Endothelial cell of umbilical vein (primary cell): ENCODE measurements around the gene NGEF. TPM values are rescaled to one million over a fixed set of nuclear protein-coding genes. Genes with fewer than 3 reads are reported as not detected.

Experiments
- BruUV-seq: library from RNA; stranded (reverse); fragments of 400-500 nt; replicated peaks from 2 replicates; lab custom pipeline; 2021; lab: Mats Ljungman, UMichigan
- CTCF ChIA-PET: fragments of 300-600, 350-600 bp; sonication (Branson Sonifier 250); formaldehyde crosslinking; loops from one replicate; lab custom pipeline; 2021; ENCODE audit warnings: antibody characterized with exemption, inconsistent platforms; lab: Charles Lee
- POLR2A ChIA-PET: fragments of 300-600, 350-600 bp; sonication (Branson Sonifier 250); formaldehyde crosslinking; loops from one replicate; lab custom pipeline; 2021; ENCODE audit warnings: antibody characterized with exemption, inconsistent platforms; lab: Charles Lee
- DNase-seq: peaks from one replicate; pipeline ENCODE4 v3.0.0-alpha.2; 2011; ENCODE audit warnings: low read depth, low spot score
- FAIRE-seq: peaks from 2 replicates; lab custom pipeline; 2011; peaks lifted over from hg19 to GRCh38; lab: Jason Lieb, UNC
- H2AFZ ChIP-seq: 2 replicates; pipeline ENCODE4 v1.6.0; 2012; ENCODE audit warnings: low read depth, low read length, control low read depth, inconsistent platforms
- H3K27ac ChIP-seq: 2 replicates; pipeline ENCODE4 v1.5.1; 2011; ENCODE audit warnings: low read depth, mild to moderate bottlenecking, control low read depth, low read length, moderate library complexity; ENCODE audit not compliant: insufficient read depth
- H3K27me3 ChIP-seq, 2 experiments: 2 replicates each; pipeline versions ENCODE4 v1.6.0 to v1.6.1; 2011; ENCODE audit warnings: low read length in 2 of 2, mixed read lengths in 1 of 2; ENCODE audit not compliant: control insufficient read depth in 2 of 2, insufficient read depth in 2 of 2
- H3K36me3 ChIP-seq, 2 experiments: 2 replicates in 1 of 2; 3 replicates in 1 of 2; pipeline ENCODE4 v1.5.1; 2011; ENCODE audit warnings: low read length in 2 of 2, mild to moderate bottlenecking in 1 of 2, moderate library complexity in 1 of 2; ENCODE audit not compliant: control insufficient read depth in 2 of 2, insufficient read depth in 2 of 2; ENCODE audit errors: extremely low read depth in 1 of 2
- H3K4me1 ChIP-seq: 3 replicates; pipeline ENCODE4 v1.5.1; 2011; ENCODE audit warnings: mild to moderate bottlenecking, low read length; ENCODE audit not compliant: control insufficient read depth, insufficient read depth; ENCODE audit errors: extremely low read depth
- H3K4me2 ChIP-seq: 2 replicates; pipeline ENCODE4 v1.6.1; 2011; ENCODE audit warnings: low read length, control low read depth, mixed read lengths; ENCODE audit not compliant: insufficient read depth
- H3K4me3 ChIP-seq, 3 experiments: fragments of 200-600 bp in 1 of 3; sonication (generic), shearing (Covaris generic) in 1 of 3; replicated peaks in 1 of 3; 2 replicates each; pipeline ENCODE4 v1.5.1; 2011 to 2016; ENCODE audit warnings: control low read depth in 3 of 3, low read length in 3 of 3, mild to moderate bottlenecking in 2 of 3, inconsistent platforms in 1 of 3, low read depth in 1 of 3, moderate library complexity in 1 of 3; ENCODE audit not compliant: insufficient read depth in 1 of 3
- H3K79me2 ChIP-seq: 2 replicates; pipeline ENCODE4 v1.6.0; 2012; ENCODE audit warnings: low read length, inconsistent platforms; ENCODE audit not compliant: control insufficient read depth, insufficient read depth
- H3K9ac ChIP-seq: replicated peaks from 2 replicates; pipeline ENCODE3; 2011; ENCODE audit warnings: low read length, control low read depth; ENCODE audit not compliant: insufficient read depth; ENCODE audit errors: extremely low read depth
- H3K9me1 ChIP-seq: replicated peaks from 3 replicates; pipeline ENCODE4 v1.6.0; 2011; ENCODE audit warnings: mild to moderate bottlenecking, low read length; ENCODE audit not compliant: control insufficient read depth, insufficient read depth; ENCODE audit errors: extremely low read depth
- H3K9me3 ChIP-seq: replicated peaks from 2 replicates; pipeline ENCODE4 v1.5.1; 2012; ENCODE audit warnings: low read length, inconsistent platforms; ENCODE audit not compliant: control insufficient read depth, insufficient read depth
- H4K20me1 ChIP-seq: replicated peaks from 2 replicates; pipeline ENCODE3; 2011; ENCODE audit warnings: mild to moderate bottlenecking, low read length; ENCODE audit not compliant: control insufficient read depth, insufficient read depth; ENCODE audit errors: extremely low read depth
- EZH2 ChIP-seq: IDR thresholded peaks from 2 replicates; pipeline ENCODE4 v1.6.1; 2012; ENCODE audit warnings: borderline replicate concordance, low read depth, mild to moderate bottlenecking, moderate library complexity, low read length, inconsistent platforms; ENCODE audit not compliant: severe bottlenecking
- JUN ChIP-seq: IDR thresholded peaks from 2 replicates; pipeline ENCODE4 v1.6.1; 2011; ENCODE audit warnings: borderline replicate concordance, low read depth; ENCODE audit not compliant: insufficient read length, insufficient read depth
- MYC ChIP-seq: IDR thresholded peaks from one replicate; pipeline ENCODE4 v1.6.1; 2011; ENCODE audit warnings: mild to moderate bottlenecking, low read depth, low read length
- POLR2AphosphoS5 ChIP-seq: IDR thresholded peaks from 2 replicates; pipeline ENCODE4 v1.6.1; 2012; ENCODE audit warnings: low read depth, mild to moderate bottlenecking, control low read depth, low read length, moderate library complexity; ENCODE audit not compliant: insufficient read depth
- dilution Hi-C: fragments of 300-500 bp; cut with MboI; formaldehyde crosslinking; loops from one replicate; pipeline ENCODE4 v1.15.0; 2019; ENCODE audit warnings: low sequenced_read_pairs; ENCODE audit not compliant: extremely low pct_ligation_motif_present
- intact Hi-C: fragments of 100-400 bp; cut with micrococcal nuclease; formaldehyde crosslinking; loops from one replicate; pipeline ENCODE4 v1.10.0; 2022
- polyA plus RNA-seq, 4 experiments: library from polyadenylated mRNA; depleted of rRNA in 3 of 4; stranded (reverse) in 3 of 4; unstranded in 1 of 4; fragments of >200 nt; gene quantifications; 2 replicates each; pipeline versions ENCODE4 v1.2.1 to v1.2.3, GENCODE V29; 2011 to 2012; ENCODE audit warnings: missing spikeins in 1 of 4
- total RNA-seq: library from RNA; stranded (reverse); gene quantifications from 2 replicates; pipeline ENCODE4 v1.2.3, GENCODE V29; 2021
- TF ChIP-seq, protein P1 (sequence below), 2 donors: IDR thresholded peaks; 1 replicate in 1 of 2; 2 replicates in 1 of 2; pipeline ENCODE4 v1.5.1; 2011; ENCODE audit warnings: low read length in 2 of 2, mild to moderate bottlenecking in 2 of 2, moderate library complexity in 2 of 2, control low read depth in 1 of 2, inconsistent platforms in 1 of 2, low read depth in 1 of 2; ENCODE audit not compliant: insufficient read depth in 1 of 2; ENCODE audit errors: extremely low read depth in 1 of 2

NGEF gene
- total and polyA plus RNA-seq, 2 donors (not counting 3 experiments of a cell fraction or from before 2014, with no cell fraction given) = 0.22 to 0.41 TPM

- no peak overlapping the region for H2AFZ ChIP-seq
- no peaks in the 10 kb centered on the region for H3K36me3 ChIP-seq
- H3K9ac ChIP-seq = no peak overlapping the region
- no peaks in the 10 kb centered on the region for H3K4me1 ChIP-seq
- dilution Hi-C loops (no loop called here), intact Hi-C loops (no loop called here)
- no peaks in the 10 kb centered on the region for H3K9me1 ChIP-seq
- FAIRE-seq (no peak), DNase-seq (no peak)
- H3K27me3 ChIP-seq = peaks cover 3 to 6% of the 10 kb centered on the region in 2 experiments
- no peak for TF ChIP-seq POLR2AphosphoS5
- no peak for TF ChIP-seq JUN
- CTCF ChIA-PET = no interaction called here
- POLR2A ChIA-PET = no interaction called here
- no TSS peak for BruUV-seq
- no peaks in the 10 kb centered on the region for H4K20me1 ChIP-seq
- no peak overlapping the region for H3K4me3 ChIP-seq
- no peaks in the 10 kb centered on the region for H3K9me3 ChIP-seq
- H3K27ac ChIP-seq = no peak overlapping the region
- no peaks in the 10 kb centered on the region for H3K79me2 ChIP-seq
- no peak overlapping the region for H3K4me2 ChIP-seq
Observed at GRCh38 chr2:232941400-232941799, 71.7 kb downstream of the NGEF start.

- POLR2A ChIA-PET = no interaction called here
- H3K36me3 ChIP-seq = no peaks in the 10 kb centered on the region
- H3K9me1 ChIP-seq = no peaks in the 10 kb centered on the region
- CTCF ChIA-PET = no interaction called here
- dilution Hi-C loops (no loop called here), intact Hi-C loops (no loop called here)
- no peak overlapping the region for H3K4me3 ChIP-seq
- BruUV-seq = no TSS peak
- H3K9me3 ChIP-seq = no peaks in the 10 kb centered on the region
- FAIRE-seq (no peak), DNase-seq (no peak)
- TF ChIP-seq, protein P1, sequence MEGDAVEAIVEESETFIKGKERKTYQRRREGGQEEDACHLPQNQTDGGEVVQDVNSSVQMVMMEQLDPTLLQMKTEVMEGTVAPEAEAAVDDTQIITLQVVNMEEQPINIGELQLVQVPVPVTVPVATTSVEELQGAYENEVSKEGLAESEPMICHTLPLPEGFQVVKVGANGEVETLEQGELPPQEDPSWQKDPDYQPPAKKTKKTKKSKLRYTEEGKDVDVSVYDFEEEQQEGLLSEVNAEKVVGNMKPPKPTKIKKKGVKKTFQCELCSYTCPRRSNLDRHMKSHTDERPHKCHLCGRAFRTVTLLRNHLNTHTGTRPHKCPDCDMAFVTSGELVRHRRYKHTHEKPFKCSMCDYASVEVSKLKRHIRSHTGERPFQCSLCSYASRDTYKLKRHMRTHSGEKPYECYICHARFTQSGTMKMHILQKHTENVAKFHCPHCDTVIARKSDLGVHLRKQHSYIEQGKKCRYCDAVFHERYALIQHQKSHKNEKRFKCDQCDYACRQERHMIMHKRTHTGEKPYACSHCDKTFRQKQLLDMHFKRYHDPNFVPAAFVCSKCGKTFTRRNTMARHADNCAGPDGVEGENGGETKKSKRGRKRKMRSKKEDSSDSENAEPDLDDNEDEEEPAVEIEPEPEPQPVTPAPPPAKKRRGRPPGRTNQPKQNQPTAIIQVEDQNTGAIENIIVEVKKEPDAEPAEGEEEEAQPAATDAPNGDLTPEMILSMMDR (IDR thresholded peaks at IDR 0.05; ENCODE audit: extremely low read depth in 1 of 2, insufficient read depth in 1 of 2, low read depth in 1 of 2, low read length in 2 of 2) = no peak
- TF ChIP-seq POLR2AphosphoS5 (no peak), EZH2 (no peak), MYC (no peak)
- H2AFZ ChIP-seq = no peak overlapping the region
- no peaks in the 10 kb centered on the region for H3K4me1 ChIP-seq
- no peaks in the 10 kb centered on the region for H3K79me2 ChIP-seq
- no peaks in the 10 kb centered on the region for H4K20me1 ChIP-seq
- H3K27me3 ChIP-seq = peaks cover 7 to 10% of the 10 kb centered on the region in 2 experiments
- no peak overlapping the region for H3K4me2 ChIP-seq
- H3K27ac ChIP-seq = no peak overlapping the region
- H3K9ac ChIP-seq = no peak overlapping the region
Observed at GRCh38 chr2:232940724-232941123, 72.3 kb downstream of the NGEF start.
